NCI-H1694 (cell line): Measurements from ENCODE around the gene LENG8.
"Not testable (repeated sequence)": the region's sequence is repeated elsewhere in the genome, so short reads cannot be mapped to it uniquely, and the experiment has no call there.

Experiments used
- DNase-seq: peaks from one replicate; lab custom pipeline; 2025; lab: John Stamatoyannopoulos, UW

The LENG8 gene

DNA sequence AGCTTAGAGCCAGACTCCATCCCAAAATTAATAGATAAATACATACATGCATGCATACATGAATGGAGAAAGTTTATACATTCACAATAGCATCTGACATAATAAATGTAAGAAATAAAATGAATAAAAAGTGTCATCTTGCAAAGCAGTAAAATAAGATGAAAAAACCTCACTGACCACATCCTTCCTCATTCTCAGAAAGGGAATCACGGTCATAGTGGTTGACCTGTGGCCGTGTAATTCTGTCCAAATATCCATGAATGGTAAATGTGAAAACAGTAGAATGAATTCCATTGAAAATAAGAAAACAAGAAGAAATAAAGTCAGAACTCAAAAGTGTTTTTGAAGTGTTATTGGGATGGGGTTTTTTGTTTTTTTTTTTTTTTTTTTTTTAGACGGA lies 33.9 kb downstream of the LENG8 start:
- DNase-seq: no peak

DNA sequence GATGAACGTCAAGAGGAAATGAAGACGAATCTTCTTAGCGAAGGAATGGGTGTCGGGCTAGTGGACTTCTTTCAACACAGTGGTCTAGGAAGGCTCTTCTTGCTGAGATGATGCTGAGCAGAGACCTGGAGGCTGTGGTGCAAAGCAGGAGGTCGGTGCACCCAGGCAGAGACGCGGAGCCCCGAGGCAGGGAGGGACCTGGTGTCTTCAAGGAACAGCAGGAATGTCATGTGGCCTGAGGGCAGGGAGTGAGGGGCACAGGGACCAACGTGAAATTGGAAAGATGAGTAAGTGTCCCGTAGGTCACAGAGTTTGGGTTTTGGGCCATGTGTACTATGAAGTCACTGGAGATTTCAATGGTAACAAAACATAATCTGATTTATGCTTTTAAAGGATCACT lies 35.5 kb downstream of the LENG8 start:
- no peak for DNase-seq

DNA sequence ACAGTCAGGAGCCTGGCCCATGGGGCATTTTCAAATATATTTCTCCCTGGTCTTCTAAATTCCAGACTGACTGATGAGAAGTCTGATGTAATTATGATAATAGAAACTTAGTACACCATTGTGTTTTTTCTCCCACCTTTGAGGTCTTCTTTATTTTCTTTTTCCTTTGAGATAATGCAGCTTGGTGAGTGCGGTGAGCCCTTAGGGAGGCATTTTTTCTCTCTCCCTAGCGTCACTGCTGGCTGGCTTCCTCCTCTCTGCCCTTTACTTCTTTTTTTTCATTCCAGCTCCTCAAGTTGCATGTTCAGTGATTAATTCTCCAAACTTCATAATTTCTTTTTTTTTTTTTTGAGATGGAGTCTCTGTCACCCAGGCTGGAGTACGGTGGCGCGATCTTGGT lies 36.9 kb downstream of the LENG8 start:
- no peak for DNase-seq

DNA sequence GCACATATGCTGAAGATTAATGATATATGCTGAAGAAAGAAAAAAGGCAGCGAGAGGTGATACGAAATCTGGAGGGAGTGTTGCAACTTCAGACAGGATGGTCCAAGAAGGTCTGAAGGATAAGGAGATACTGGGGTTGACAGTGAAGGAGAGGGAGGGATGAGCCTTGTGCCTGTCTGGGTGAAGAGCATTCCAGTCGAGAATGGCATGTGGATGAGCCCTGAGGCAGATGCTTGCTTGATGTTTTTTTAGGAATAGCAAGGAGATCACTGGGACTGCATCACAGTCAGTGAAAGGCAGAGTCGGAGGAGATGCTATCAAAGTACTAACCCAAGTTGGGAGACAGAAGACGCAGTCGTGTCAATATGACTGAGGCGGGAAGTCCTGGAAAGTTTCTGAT lies 40.3 kb downstream of the LENG8 start:
- no peak for DNase-seq

DNA sequence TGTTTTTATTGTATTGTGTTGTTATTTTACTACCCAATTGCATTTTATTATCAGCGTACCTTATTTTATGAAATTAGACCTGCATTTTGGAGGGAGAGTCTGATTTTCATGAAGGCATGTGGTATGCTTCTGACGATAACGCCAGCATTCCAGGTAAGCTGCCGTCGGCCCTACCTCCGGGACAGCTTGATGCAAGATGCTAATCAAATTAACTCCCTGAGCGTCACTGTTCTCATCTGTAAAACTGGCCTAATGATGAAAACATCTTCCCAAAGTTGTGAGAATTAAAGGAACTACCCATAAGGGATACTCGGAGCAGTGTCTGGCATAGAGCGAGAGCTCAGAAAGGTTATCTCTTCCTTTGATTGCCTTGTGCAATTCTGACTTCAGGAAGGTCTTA lies 40.8 kb downstream of the LENG8 start:
- DNase-seq: no peak

DNA sequence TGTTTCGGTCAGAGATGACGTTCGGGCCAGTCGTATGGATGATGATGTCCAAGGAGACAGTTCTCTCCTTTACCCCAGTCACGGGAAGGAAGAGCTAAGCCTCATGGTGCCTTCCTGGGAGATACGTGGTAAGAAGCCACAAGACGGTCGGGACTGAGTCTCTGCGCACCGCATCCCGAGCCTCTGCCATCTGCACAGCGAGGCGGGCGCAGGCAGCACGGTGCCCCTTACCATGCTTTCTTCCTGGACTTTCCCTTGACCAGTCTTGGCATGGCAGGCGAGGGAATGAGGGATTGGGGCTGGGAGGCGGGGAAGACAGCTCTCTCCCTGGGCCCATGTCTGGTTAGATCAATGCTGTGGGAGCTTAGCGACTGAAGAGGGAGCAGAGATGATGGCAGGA lies 43.6 kb downstream of the LENG8 start:
- DNase-seq: no peak

DNA sequence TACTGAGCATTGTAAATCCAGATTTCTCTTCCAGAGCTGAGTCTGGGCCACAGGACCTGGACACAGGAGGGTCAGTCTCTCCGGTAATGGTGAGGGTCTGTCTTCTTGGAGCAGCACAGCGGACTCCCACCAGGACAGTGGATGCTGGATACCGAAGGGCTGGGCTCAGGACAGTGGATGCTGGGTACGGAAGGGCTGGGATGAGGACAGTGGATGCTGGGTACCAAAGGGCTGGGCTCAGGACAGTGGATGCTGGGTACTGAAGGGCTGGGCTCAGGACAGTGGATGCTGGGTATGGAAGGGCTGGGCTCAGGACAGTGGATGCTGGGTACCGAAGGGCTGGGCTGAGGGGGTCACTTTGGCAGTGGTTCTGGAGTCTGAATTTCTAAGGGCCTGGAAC lies 44.1 kb downstream of the LENG8 start:
- not testable (repeated sequence) for DNase-seq

DNA sequence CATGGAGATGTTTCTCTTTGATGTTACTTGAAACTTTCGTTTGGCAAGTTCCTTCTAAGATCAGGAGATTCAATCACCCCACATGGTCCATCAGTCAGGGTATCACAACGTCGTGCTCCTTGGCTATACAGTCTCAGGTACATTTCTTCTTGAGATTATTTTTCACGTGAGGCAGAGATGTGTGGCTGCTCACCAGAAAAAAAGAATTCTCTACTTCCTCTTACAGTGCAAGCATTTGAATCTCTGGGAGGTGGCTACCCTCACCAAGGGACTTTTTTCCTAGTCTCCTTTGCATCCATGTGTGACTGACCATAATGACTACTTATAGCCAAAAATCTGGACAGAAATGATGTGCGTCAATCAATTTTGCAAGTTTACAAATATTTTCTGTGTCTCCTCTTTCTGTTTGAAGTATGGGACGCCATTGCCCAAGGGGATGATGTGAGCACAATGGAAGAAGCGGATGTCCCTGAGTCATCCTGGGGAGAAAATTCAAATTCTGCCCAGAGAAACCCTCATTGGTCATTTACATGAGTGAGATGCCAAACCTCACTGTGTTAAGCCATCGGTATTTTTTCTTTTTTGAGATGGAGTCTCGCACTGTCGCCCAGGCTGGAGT lies 45.1 kb downstream of the LENG8 start:
- DNase-seq: no peak

DNA sequence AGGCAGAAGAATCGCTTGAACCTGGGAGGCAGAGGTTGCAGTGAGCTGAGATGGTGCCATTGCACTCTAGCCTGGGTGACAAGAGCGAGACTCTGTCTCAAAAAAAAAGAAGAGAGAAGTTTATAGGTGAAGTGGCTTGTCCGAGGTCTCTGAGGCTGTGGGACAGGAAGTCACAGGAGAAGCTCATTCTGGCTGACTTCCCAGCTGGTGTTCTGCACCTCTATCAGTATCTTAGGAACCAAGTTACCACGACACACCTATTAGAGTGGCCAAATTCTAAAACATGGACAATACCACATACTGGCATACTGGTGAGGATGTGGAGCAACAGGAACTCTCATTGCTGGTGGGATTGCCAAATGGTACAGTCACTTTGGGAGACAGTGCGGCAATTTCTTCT lies 46.3 kb downstream of the LENG8 start:
- not testable (repeated sequence) for DNase-seq

DNA sequence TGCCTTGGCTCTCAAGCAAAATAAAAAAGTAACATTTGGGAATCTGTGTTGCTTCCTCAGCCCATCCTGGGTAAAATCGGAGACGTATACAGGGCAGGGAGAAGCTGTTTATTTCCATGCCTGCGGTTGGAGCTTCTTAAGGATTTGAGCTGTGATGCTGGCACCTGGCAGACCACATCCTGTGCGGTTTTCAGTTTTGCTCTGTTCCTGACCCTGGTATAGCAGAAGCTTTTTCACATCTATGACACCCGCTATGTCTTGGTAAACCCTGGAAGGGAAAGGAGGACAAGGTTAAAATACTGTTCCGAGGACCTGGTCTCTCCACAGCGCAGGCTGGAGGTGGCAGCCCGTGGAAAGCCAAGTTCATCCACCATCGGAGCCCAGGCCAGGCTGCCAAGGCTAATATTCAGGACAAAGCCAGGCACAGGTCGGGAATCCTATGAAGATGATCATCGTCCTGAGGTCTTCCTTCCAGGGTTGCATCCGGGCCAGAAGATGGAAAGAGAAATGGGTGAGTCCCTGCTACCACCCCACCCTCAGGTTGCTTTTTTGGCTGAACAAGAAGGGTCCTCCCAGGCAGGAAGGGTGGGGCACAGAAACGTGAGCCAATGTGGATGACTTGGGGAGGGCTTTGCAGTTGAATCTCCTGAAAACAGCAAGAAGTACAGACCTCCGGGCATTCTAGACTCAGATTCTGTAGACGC lies 48.9 kb downstream of the LENG8 start:
- DNase-seq: not testable (repeated sequence)

DNA sequence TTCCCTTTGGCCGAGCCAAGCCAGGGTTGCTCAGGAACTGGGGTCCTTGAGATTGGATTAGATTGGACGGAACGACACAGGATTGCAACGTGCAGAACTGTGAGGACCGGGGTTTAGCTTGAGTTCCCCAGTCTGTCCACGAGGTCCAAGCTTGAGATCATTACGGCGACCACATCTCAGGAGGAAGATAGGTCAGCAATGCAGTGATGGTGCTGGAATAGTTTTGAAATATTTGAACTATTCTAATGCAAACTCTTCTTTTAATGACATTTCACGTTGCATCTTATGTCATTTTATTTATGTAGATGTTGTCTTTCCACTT lies 49.4 kb downstream of the LENG8 start:
- DNase-seq: not testable (repeated sequence)

DNA sequence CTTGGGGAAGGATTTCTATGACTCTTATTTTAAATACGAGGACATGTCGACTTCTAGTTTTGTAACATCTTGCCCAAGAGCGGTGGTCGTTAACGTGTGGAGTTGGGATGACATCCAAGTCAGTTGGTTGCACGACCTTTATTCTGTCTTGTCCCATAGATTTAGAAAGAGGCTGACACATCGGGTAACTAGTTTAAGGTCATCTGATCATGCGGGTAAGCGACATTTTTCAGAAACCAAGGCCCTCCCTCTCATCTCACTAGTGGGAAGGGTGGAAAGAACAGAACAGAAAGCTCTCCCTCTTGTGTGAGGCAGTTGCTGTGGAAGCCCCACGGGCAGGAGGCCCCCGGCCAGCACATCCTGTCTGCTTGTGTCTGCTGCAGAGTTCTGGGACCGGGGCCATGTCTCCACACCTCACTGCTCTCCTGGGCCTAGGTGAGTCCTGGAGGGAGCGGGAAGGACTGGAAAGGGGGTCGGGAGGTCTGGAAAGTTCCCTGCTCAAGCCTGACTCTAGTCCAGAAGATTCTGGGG lies 53.6 kb downstream of the LENG8 start, which contains the start of gene LAIR2:
Gene LAIR2 (plus strand): TSS at position 314 of the 531 bp plus-strand sequence. CDS start 88 bp downstream, at position 402.
- DNase-seq: no peak

DNA sequence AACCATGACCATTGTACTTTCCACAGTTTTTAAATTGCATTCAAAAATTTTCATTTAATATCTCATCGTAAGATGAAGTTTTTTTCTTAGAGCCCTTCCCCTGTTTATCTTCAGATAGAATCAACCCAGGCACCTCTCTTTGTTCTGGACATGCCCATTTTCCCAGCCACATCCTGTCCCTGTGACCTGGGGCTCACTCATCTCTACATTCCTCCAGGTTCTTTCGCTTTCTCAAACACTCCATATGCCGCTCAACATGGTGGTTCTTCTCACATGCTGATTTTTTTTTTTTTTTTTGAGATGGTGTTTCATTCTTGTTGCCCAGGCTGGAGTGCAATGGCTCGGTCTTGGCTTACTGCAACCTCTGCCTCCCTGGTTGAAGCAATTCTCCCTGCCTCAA lies 56.5 kb downstream of the LENG8 start:
- not testable (repeated sequence) for DNase-seq

DNA sequence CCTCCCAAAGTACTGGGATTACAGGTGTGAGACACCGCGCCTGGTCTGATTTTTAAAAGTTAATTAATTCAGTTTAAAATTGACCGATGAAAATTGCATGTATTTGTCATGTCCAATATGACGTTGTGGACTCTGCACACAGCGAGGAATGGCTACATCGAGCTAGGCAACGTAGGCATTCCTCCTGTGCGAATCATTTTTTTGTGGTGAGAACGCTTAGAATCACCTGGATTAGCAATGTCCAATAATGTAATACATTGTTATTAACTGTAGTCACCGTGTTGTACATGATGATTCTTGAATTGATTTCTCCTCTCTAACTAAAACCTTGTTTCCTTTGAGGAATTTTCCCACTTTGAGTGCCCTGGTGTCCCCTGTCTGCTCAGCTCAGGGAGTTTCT lies 57.1 kb downstream of the LENG8 start:
- no peak for DNase-seq

DNA sequence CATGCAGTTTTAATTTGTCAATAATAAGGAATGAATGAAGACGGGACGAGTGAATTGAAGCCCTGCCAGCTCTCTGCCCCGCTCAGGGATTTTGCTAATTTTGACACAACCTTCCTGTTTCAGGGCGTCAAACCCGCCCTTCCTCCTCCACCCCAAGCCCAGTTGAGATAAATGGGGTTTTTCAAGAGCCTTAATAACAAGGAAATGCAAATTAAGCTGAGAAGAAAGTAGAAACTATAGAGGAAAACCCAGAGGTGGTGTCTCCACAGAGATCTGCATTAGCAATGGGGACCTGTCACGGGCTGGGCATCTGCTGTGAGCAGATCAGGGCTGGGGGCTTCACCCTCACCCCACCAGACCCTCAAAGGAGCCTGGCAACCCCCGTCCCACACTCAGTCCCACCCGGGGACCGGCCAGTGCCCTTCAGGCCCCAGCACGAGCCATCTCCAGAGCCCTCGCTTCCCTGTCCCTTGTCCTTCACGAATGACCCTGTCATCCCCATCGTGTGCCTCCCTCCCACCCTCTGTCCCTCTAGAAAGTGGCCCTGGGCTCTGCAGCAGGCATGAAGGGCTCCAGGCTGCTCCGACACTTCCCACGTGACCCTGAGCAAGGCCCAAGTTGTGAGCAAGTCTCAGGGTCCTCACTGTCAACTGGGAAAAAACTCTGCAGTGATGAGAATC lies 58.2 kb downstream of the LENG8 start:
- DNase-seq: not testable (repeated sequence)

DNA sequence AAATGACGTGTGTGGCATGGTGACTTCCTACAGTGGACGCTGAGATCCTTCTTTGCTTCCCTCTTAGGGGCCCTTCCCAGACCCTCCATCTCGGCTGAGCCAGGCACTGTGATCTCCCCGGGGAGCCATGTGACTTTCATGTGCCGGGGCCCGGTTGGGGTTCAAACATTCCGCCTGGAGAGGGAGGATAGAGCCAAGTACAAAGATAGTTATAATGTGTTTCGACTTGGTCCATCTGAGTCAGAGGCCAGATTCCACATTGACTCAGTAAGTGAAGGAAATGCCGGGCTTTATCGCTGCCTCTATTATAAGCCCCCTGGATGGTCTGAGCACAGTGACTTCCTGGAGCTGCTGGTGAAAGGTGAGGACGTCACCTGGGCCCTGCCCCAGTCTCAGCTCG lies 58.8 kb downstream of the LENG8 start:
- no peak for DNase-seq

DNA sequence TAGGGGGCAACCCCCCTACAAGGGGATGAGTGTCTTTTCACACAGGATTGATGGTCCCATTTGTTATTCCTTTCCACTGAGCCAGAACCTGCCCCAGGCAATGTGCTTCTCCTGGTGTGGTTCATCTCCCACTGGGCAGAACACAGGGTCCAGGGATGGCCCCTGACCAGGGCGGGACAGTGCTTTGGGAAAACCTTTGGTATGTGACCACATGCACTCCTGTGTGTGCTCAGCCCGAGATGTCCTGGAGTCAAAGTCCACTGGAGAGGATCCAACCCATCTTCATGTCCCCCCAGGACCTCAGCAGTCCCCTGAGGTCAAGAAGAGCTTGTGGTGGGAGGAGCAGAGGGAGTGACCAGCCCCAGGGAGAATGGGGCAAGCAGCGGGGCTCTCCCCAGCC lies 59.5 kb downstream of the LENG8 start:
- not testable (repeated sequence) for DNase-seq

DNA sequence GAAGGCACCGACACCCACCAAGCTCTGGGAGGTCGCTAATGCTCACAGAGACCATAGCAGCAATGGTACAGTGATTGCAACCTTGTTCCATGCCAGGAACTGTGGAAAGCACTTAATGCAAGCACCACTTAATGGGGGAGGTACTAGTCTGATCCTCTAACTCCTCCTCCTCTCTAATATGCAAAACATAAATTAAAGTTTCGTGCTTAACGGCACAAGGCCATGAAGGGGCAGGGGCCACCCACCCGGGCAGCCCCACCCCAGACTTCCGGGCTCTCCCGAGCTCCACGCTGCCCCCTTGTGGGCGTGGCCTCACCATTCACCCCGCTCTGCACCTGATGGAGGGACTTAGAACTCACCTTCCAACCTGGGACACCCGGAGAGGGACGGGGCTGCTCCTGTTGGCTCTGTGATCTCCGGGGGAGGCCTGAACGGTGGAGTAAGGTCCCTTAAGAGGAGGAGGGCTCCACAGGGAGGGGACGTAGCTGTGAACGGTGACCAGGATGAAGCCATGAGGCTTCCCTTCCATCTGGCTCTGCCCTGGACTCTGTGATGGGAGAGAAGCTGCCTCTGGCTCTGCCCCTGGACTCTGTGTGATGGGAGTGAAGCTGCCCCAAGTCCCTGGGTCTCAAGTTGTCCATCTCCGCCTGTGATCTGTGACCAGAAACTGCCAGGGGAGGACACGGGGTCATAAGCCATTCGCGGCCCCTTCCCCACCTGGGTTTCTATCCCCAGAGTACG lies 60.4 kb downstream of the LENG8 start:
- DNase-seq: not testable (repeated sequence)
